Activated CD8-positive, alpha-beta T cell treated with anti-CD3 and anti-CD28 coated beads for 36 hours (primary cell): ENCODE measurements around the gene NLRP8. TPM values are rescaled to one million over a fixed set of nuclear protein-coding genes. Genes with fewer than 3 reads are reported as not detected.

Experiments
- ATAC-seq: fragments of 200-7000 bp; cut with Tn5 transposase; one replicate; pipeline ENCODE4 v1.10.0; 2021; ENCODE audit warnings: mild to moderate bottlenecking, moderate library complexity
- CTCF ChIA-PET: fragments of 350-600 bp; sonication (Branson Sonifier 250); formaldehyde crosslinking; loops from one replicate; lab custom pipeline; 2021; ENCODE audit warnings: antibody characterized with exemption; lab: Charles Lee
- POLR2A ChIA-PET: fragments of 350-600 bp; sonication (Branson Sonifier 250); formaldehyde crosslinking; loops from one replicate; lab custom pipeline; 2021; ENCODE audit warnings: antibody characterized with exemption; lab: Charles Lee
- DNase-seq: peaks from one replicate; pipeline ENCODE4 v3.0.0-alpha.2; 2020
- H3K27ac Mint-ChIP-seq: one replicate; pipeline ENCODE4 v1.8.0; 2021; ENCODE audit warnings: mild to moderate bottlenecking, mixed read lengths
- H3K27me3 Mint-ChIP-seq: one replicate; pipeline ENCODE4 v1.8.0; 2021; ENCODE audit warnings: mixed read lengths
- H3K36me3 Mint-ChIP-seq: one replicate; pipeline ENCODE4 v1.8.0; 2021; ENCODE audit warnings: low read depth, mixed read lengths
- H3K4me1 Mint-ChIP-seq: one replicate; pipeline ENCODE4 v1.8.0; 2021; ENCODE audit warnings: low read depth, mixed read lengths
- H3K4me3 Mint-ChIP-seq: one replicate; pipeline ENCODE4 v1.8.0; 2021; ENCODE audit warnings: mild to moderate bottlenecking, moderate library complexity, mixed read lengths
- H3K9me3 Mint-ChIP-seq: one replicate; pipeline ENCODE4 v1.8.0; 2021; ENCODE audit warnings: mixed read lengths
- intact Hi-C: fragments of 100-400 bp; cut with micrococcal nuclease; formaldehyde crosslinking; loops from one replicate; pipeline ENCODE4 v1.10.0; 2022
- total RNA-seq, 2 experiments: library from RNA; stranded (reverse); gene quantifications; one replicate each; pipeline ENCODE4 v1.2.3, GENCODE V29; 2021
- TF ChIP-seq, protein P1 (sequence below): fragments of 200-600 bp; IDR thresholded peaks from one replicate; pipeline ENCODE4 v1.8.0; 2022; ENCODE audit warnings: antibody characterized with exemption, mild to moderate bottlenecking

NLRP8 gene
- total RNA-seq, 2 experiments from 2014 or later: not detected

DNA sequence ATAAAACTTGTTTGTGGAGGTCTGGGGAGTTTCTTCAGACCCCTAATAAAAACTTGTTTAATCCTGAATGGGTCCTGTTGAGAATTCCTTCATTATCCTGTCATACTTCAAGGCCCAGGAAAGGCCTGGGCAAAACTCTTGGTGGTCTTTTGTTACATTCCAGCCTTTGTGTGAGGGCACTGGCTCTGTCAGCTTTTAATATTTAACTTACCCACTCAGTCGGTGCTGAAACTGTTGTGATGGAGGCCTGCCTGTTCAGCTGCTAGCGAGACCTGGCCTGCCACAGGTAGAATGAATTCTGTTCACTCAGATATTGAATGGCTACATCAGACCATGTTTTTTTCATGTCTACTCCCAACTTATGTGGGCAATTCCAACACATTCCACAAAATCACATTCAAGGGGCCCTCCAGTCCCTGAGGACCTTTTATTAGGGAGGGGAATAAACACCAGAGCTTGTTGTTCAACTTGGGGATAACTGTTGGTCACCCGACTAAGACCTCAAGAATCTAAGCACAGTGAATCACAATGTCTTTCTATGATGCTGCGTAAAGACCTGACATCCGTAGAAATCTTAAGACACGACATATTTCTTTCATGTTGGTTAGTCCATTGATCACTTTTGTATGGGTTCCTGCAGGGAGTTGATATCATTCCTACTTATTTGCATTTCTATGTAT, 12.5 kb downstream of the NLRP8 start:
- ATAC-seq: no peak
- intact Hi-C loops: no loop called here

DNA sequence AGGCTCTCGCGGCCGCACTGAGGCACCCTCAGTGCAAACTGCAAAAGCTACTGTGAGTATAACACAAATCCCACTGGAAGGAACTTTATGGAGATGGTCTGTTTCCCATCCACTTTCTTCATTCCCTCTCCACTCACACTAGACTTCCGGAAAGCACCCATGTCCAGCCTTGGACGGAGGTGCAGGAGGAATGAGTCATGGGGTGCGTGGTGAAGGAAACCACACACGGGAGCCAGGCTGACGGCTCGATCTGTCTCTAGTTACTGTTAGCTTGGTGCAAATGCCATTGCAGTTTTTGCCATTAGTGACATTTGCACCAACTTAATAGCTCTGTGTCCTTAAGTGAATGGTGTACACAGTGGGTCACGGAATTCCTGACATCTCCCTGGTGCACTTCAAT, 14.6 kb downstream of the NLRP8 start:
- Mint-ChIP-seq H3K4me3 (no peak overlapping the region), H3K27me3 (no peaks in the 10 kb centered on the region), H3K4me1 (no peaks in the 10 kb centered on the region), H3K9me3 (peaks cover under 1% of the 10 kb centered on the region), H3K27ac (no peak overlapping the region), H3K36me3 (no peaks in the 10 kb centered on the region)
- DNase-seq (no peak), ATAC-seq (no peak)
- TF ChIP-seq, protein P1, sequence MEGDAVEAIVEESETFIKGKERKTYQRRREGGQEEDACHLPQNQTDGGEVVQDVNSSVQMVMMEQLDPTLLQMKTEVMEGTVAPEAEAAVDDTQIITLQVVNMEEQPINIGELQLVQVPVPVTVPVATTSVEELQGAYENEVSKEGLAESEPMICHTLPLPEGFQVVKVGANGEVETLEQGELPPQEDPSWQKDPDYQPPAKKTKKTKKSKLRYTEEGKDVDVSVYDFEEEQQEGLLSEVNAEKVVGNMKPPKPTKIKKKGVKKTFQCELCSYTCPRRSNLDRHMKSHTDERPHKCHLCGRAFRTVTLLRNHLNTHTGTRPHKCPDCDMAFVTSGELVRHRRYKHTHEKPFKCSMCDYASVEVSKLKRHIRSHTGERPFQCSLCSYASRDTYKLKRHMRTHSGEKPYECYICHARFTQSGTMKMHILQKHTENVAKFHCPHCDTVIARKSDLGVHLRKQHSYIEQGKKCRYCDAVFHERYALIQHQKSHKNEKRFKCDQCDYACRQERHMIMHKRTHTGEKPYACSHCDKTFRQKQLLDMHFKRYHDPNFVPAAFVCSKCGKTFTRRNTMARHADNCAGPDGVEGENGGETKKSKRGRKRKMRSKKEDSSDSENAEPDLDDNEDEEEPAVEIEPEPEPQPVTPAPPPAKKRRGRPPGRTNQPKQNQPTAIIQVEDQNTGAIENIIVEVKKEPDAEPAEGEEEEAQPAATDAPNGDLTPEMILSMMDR: no peak
- ChIA-PET POLR2A (no interaction called here), CTCF (no interaction called here)
- intact Hi-C loops: no loop called here

More for the DNA sequence above, 12.5 kb downstream of the NLRP8 start:
- Mint-ChIP-seq H3K4me3 (no peak overlapping the region), H3K4me1 (no peaks in the 10 kb centered on the region), H3K27me3 (no peaks in the 10 kb centered on the region), H3K36me3 (no peaks in the 10 kb centered on the region), H3K27ac (no peak overlapping the region), H3K9me3 (no peaks in the 10 kb centered on the region)
- TF ChIP-seq, protein P1: no peak
- CTCF ChIA-PET: no interaction called here
- DNase-seq: no peak
- POLR2A ChIA-PET: no interaction called here

DNA sequence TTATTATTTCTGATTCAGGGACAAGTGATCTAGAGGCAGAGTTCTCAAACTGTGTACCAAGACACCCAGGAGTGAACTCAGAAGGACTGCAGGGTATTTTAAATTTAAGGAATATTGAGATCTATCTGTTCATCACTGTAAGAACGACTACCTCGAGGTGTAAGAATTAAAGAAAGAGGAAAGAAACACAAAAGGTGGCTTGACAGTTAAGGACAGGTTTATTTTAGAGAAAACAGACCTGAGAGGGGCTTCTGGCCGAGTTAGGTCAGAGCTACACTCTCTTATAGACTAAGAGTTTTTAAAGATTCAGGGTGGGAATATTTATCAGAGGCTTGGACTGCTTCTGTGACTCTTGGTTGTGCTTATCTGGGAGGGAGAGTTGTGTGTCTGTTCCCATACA, 26.4 kb downstream of the NLRP8 start:
- Mint-ChIP-seq H3K27ac (no peak overlapping the region), H3K27me3 (peaks cover 4% of the 10 kb centered on the region), H3K36me3 (no peaks in the 10 kb centered on the region), H3K4me3 (no peak overlapping the region), H3K4me1 (no peaks in the 10 kb centered on the region), H3K9me3 (peaks cover 6% of the 10 kb centered on the region)
- ChIA-PET CTCF (no interaction called here), POLR2A (no interaction called here)
- TF ChIP-seq, protein P1: no peak
- intact Hi-C loops: no loop called here
- ATAC-seq (no peak), DNase-seq (no peak)

DNA sequence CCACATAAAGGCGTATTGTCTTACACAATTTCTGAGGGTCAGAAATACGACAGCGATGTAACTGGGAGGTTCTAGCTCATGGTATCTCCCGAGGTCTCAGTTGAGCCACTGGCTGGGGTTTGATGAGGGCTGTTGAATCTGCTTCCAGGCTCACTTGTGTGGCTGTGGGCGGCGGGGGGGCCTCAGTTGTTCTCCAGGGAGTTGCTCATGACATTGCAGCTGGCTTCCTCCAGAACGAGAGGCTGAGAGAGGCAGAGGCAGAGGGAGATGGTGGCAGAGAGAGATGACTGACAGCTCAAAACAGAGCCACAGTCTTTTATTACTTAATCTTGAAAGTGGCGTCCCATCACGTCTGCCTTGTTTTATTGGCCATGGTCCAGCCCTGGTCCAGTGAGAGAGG, 32.8 kb downstream of the NLRP8 start:
- ChIA-PET POLR2A (no interaction called here), CTCF (no interaction called here)
- Mint-ChIP-seq H3K9me3 (peaks cover 11% of the 10 kb centered on the region), H3K4me3 (no peak overlapping the region), H3K36me3 (no peaks in the 10 kb centered on the region), H3K27me3 (peaks cover 4% of the 10 kb centered on the region), H3K27ac (no peak overlapping the region), H3K4me1 (no peaks in the 10 kb centered on the region)
- DNase-seq (no peak), ATAC-seq (no peak)
- intact Hi-C loops: no loop called here
- TF ChIP-seq, protein P1: no peak

DNA sequence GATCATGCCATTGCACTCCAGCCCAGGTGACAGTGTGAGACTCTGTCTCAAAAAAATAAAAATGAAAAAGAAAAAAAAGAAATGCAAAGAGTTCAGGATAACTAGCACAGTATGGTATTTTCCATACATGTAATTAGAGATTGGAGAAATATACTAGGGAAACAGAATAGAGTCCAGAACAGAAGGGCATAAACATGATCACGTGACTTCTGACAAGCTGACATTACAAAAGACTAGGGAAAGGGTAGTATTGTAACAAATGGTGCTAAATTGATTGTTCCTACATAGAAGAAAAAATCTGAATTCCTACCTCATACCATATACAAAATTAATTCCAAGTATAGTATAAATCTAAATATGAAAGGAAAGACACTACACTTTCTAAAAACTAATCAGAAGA, 37.6 kb downstream of the NLRP8 start:
- intact Hi-C loops: no loop called here
- no peaks in the 10 kb centered on the region for H3K4me1 Mint-ChIP-seq

More for the DNA sequence above, 37.6 kb downstream of the NLRP8 start:
- no peaks in the 10 kb centered on the region for H3K36me3 Mint-ChIP-seq
- DNase-seq: no peak
- peaks cover 2% of the 10 kb centered on the region for H3K27me3 Mint-ChIP-seq
- ChIA-PET POLR2A (no interaction called here), CTCF (no interaction called here)
- peaks cover 1% of the 10 kb centered on the region for H3K9me3 Mint-ChIP-seq
- no peak overlapping the region for H3K4me3 Mint-ChIP-seq
- ATAC-seq: no peak
- TF ChIP-seq, protein P1: no peak
- no peak overlapping the region for H3K27ac Mint-ChIP-seq
